H1 (cell line): ENCODE data around the gene DNER. TPM values are rescaled to one million over a fixed set of nuclear protein-coding genes. Genes with fewer than 3 reads are reported as not detected.

Source experiments
- CTCF ChIA-PET: fragments of 300-600 bp; sonication (Branson Sonifier 250); formaldehyde crosslinking; loops from one replicate; lab custom pipeline; 2021; ENCODE audit not compliant: partially characterized antibody; lab: Charles Lee
- POLR2A ChIA-PET: fragments of 300-600 bp; sonication (Branson Sonifier 250); formaldehyde crosslinking; loops from one replicate; lab custom pipeline; 2021; ENCODE audit warnings: inconsistent platforms; ENCODE audit not compliant: partially characterized antibody; lab: Charles Lee
- DNase-seq, 2 experiments: peaks; one replicate each; pipeline versions ENCODE4 v3.0.0 to v3.0.0-alpha.2; 2010 to 2022; ENCODE audit warnings: low spot score in 2 of 2, low read depth in 1 of 2, mixed read lengths in 1 of 2
- FAIRE-seq: peaks from 2 replicates; lab custom pipeline; 2011; peaks lifted over from hg19 to GRCh38; lab: Jason Lieb, UNC
- H2AFZ ChIP-seq: 2 replicates; pipeline ENCODE4 v1.8.1; 2012; ENCODE audit warnings: low read length, inconsistent platforms
- H2AK5ac ChIP-seq: 2 replicates; pipeline ENCODE4 v1.6.1; 2013; ENCODE audit warnings: low read depth, low read length
- H2BK120ac ChIP-seq: replicated peaks from 2 replicates; pipeline ENCODE3; 2013; ENCODE audit warnings: low read depth, low read length, inconsistent platforms
- H2BK12ac ChIP-seq: 2 replicates; pipeline ENCODE4 v1.6.1; 2013; ENCODE audit warnings: low read depth, low read length
- H2BK15ac ChIP-seq: 2 replicates; pipeline ENCODE4 v1.6.1; 2013; ENCODE audit warnings: low read length
- H2BK20ac ChIP-seq: 2 replicates; pipeline ENCODE4 v1.6.1; 2013; ENCODE audit warnings: low read length
- H2BK5ac ChIP-seq: 2 replicates; pipeline ENCODE4 v1.6.1; 2013; ENCODE audit warnings: low read depth, low read length
- H3K14ac ChIP-seq: 2 replicates; pipeline ENCODE4 v1.6.1; 2013; ENCODE audit warnings: inconsistent platforms; ENCODE audit not compliant: insufficient read length
- H3K18ac ChIP-seq: 2 replicates; pipeline ENCODE4 v1.6.1; 2013; ENCODE audit warnings: low read length; ENCODE audit errors: extremely low read depth
- H3K23ac ChIP-seq: 2 replicates; pipeline ENCODE4 v1.6.1; 2013; ENCODE audit warnings: inconsistent platforms; ENCODE audit not compliant: insufficient read length
- H3K23me2 ChIP-seq: 2 replicates; pipeline ENCODE4 v1.6.1; 2013; ENCODE audit warnings: low read depth, low read length
- H3K27ac ChIP-seq: 2 replicates; pipeline ENCODE4 v1.6.1; 2011; ENCODE audit warnings: low read depth, low read length, inconsistent platforms
- H3K27me3 ChIP-seq, 4 experiments: replicated peaks in 1 of 4; 1 replicate in 1 of 4; 2 replicates in 3 of 4; pipeline versions ENCODE4 v1.6.1 to v1.8.1; 2011 to 2013; ENCODE audit warnings: low read length in 3 of 4, mild to moderate bottlenecking in 3 of 4, inconsistent platforms in 2 of 4, mixed read lengths in 2 of 4, moderate library complexity in 1 of 4; ENCODE audit not compliant: control insufficient read depth in 3 of 4, insufficient read depth in 3 of 4; ENCODE audit errors: extremely low read depth in 1 of 4
- H3K36me3 ChIP-seq, 4 experiments: 2 replicates each; pipeline versions ENCODE4 v1.6.1 to v1.8.1; 2011 to 2013; ENCODE audit warnings: mild to moderate bottlenecking in 4 of 4, low read length in 3 of 4, moderate library complexity in 2 of 4, control low read depth in 1 of 4, inconsistent platforms in 1 of 4; ENCODE audit not compliant: insufficient read depth in 4 of 4, control insufficient read depth in 2 of 4
- H3K4ac ChIP-seq: replicated peaks from 2 replicates; pipeline ENCODE3; 2013; ENCODE audit warnings: low read length, low read depth, mixed read lengths, inconsistent platforms; ENCODE audit not compliant: insufficient read length
- H3K4me1 ChIP-seq, 4 experiments: replicated peaks in 1 of 4; 1 replicate in 1 of 4; 2 replicates in 3 of 4; pipeline versions ENCODE4 v1.6.1 to v1.8.1; 2011 to 2013; ENCODE audit warnings: low read length in 3 of 4, inconsistent platforms in 2 of 4, mixed read lengths in 1 of 4; ENCODE audit not compliant: insufficient read depth in 4 of 4, control insufficient read depth in 3 of 4
- H3K4me2 ChIP-seq, 2 experiments: 2 replicates each; pipeline versions ENCODE4 v1.6.1 to v1.8.1; 2011 to 2013; ENCODE audit warnings: low read depth in 2 of 2, low read length in 2 of 2, control low read depth in 1 of 2, inconsistent platforms in 1 of 2, mild to moderate bottlenecking in 1 of 2; ENCODE audit not compliant: insufficient read depth in 1 of 2
- H3K4me3 ChIP-seq, 4 experiments: fragments of 200-600, 300-600 bp in 1 of 4; sonication (generic), shearing (Covaris generic), sonication (Bioruptor Twin) in 1 of 4; 2 replicates each; pipeline versions ENCODE4 v1.5.1 to v1.8.1; 2011 to 2016; ENCODE audit warnings: low read length in 4 of 4, low read depth in 3 of 4, control low read depth in 2 of 4, inconsistent platforms in 2 of 4, mild to moderate bottlenecking in 2 of 4, mixed read lengths in 1 of 4, moderate library complexity in 1 of 4; ENCODE audit not compliant: insufficient read depth in 2 of 4; ENCODE audit errors: extremely low read depth in 1 of 4
- H3K56ac ChIP-seq: replicated peaks from 2 replicates; pipeline ENCODE3; 2013; ENCODE audit warnings: low read depth, mild to moderate bottlenecking, mixed read lengths, low read length, inconsistent platforms; ENCODE audit not compliant: insufficient read length
- H3K79me1 ChIP-seq: 2 replicates; pipeline ENCODE4 v1.6.1; 2013; ENCODE audit warnings: low read depth, low read length, control low read depth
- H3K79me2 ChIP-seq, 2 experiments: 2 replicates each; pipeline versions ENCODE4 v1.6.1 to v1.8.1; 2012 to 2013; ENCODE audit warnings: low read length in 2 of 2, mild to moderate bottlenecking in 2 of 2, inconsistent platforms in 1 of 2; ENCODE audit not compliant: insufficient read depth in 2 of 2, control insufficient read depth in 1 of 2
- H3K9ac ChIP-seq, 4 experiments: replicated peaks in 1 of 4; 1 replicate in 1 of 4; 2 replicates in 3 of 4; pipeline versions ENCODE4 v1.6.1 to v1.8.1; 2011 to 2013; ENCODE audit warnings: low read depth in 3 of 4, low read length in 3 of 4, control low read depth in 2 of 4, mild to moderate bottlenecking in 2 of 4, moderate library complexity in 2 of 4, inconsistent platforms in 1 of 4; ENCODE audit errors: extremely low read depth in 1 of 4
- H3K9me3 ChIP-seq, 2 experiments: 2 replicates each; pipeline versions ENCODE4 v1.6.1 to v1.8.1; 2012 to 2013; ENCODE audit warnings: mild to moderate bottlenecking in 2 of 2, moderate library complexity in 2 of 2, control low read depth in 1 of 2, inconsistent platforms in 1 of 2, low read depth in 1 of 2, low read length in 1 of 2, mixed read lengths in 1 of 2; ENCODE audit not compliant: insufficient read depth in 2 of 2
- H4K20me1 ChIP-seq, 2 experiments: replicated peaks in 1 of 2; 2 replicates each; pipeline versions ENCODE3 to v1.8.1; 2011 to 2013; ENCODE audit warnings: inconsistent platforms in 2 of 2, low read length in 2 of 2, mild to moderate bottlenecking in 1 of 2; ENCODE audit not compliant: insufficient read depth in 2 of 2, control insufficient read depth in 1 of 2
- H4K5ac ChIP-seq: 2 replicates; pipeline ENCODE4 v1.6.1; 2013; ENCODE audit warnings: low read length, low read depth, mixed read lengths, inconsistent platforms; ENCODE audit not compliant: insufficient read length
- H4K8ac ChIP-seq: 2 replicates; pipeline ENCODE4 v1.8.0; 2013; ENCODE audit warnings: mild to moderate bottlenecking, moderate library complexity, low read length, inconsistent platforms; ENCODE audit not compliant: insufficient read depth; ENCODE audit errors: extremely low read depth
- H4K91ac ChIP-seq: replicated peaks from 2 replicates; pipeline ENCODE3; 2013; ENCODE audit warnings: low read length, mixed read lengths, inconsistent platforms; ENCODE audit not compliant: insufficient read length
- ASH2L ChIP-seq: fragments of 200-600, 300-600 bp; sonication (generic); IDR thresholded peaks from one replicate; pipeline ENCODE4 v1.7.1; 2017; ENCODE audit warnings: low read length
- CBX5 ChIP-seq: fragments of 300-800, 300-1000 bp; sonication (generic); IDR thresholded peaks from 2 replicates; pipeline ENCODE4 v1.7.1; 2016; ENCODE audit warnings: antibody characterized with exemption, low read length, low read depth
- CEBPB ChIP-seq: IDR thresholded peaks from 2 replicates; pipeline ENCODE4 v1.6.1; 2012; ENCODE audit warnings: low read depth, low read length
- CHD1 ChIP-seq: IDR thresholded peaks from 2 replicates; pipeline ENCODE4 v1.6.1; 2012; ENCODE audit warnings: low read depth, low read length, improper control_type of control experiment
- CREB1 ChIP-seq: IDR thresholded peaks from 2 replicates; pipeline ENCODE4 v1.6.1; 2012; ENCODE audit warnings: inconsistent platforms
- GTF2F1 ChIP-seq: IDR thresholded peaks from 2 replicates; pipeline ENCODE4 v1.6.1; 2012; ENCODE audit warnings: low read depth, low read length, improper control_type of control experiment, borderline replicate concordance
- HDAC2 ChIP-seq, 2 experiments: fragments of 300-600 bp in 1 of 2; sonication (generic) in 1 of 2; IDR thresholded peaks; 2 replicates each; pipeline ENCODE4 v1.6.1; 2011 to 2012; ENCODE audit warnings: low read depth in 2 of 2, low read length in 2 of 2, mild to moderate bottlenecking in 2 of 2, moderate library complexity in 2 of 2, borderline replicate concordance in 1 of 2, inconsistent platforms in 1 of 2
- KDM1A ChIP-seq: fragments of 200-600, 300-600 bp; sonication (generic); IDR thresholded peaks from 2 replicates; pipeline ENCODE4 v1.7.1; 2016; ENCODE audit warnings: mild to moderate bottlenecking, low read length, borderline replicate concordance
- KDM4A ChIP-seq: IDR thresholded peaks from one replicate; pipeline ENCODE4 v1.7.1; 2012; ENCODE audit warnings: low read depth, mild to moderate bottlenecking, moderate library complexity, low read length, inconsistent platforms; ENCODE audit not compliant: severe bottlenecking
- KDM5A ChIP-seq: fragments of 200-600 bp; IDR thresholded peaks from 2 replicates; pipeline ENCODE4 v1.7.1; 2012; ENCODE audit warnings: mild to moderate bottlenecking, low read length, inconsistent platforms, mixed read lengths
- POLR2AphosphoS5 ChIP-seq: IDR thresholded peaks from 2 replicates; pipeline ENCODE4 v1.6.1; 2011; ENCODE audit warnings: low read depth, low read length
- RFX5 ChIP-seq: IDR thresholded peaks from 2 replicates; pipeline ENCODE4 v1.6.1; 2011; ENCODE audit warnings: low read depth, low read length, improper control_type of control experiment, borderline replicate concordance
- RNF2 ChIP-seq: fragments of 200-900, 300-1000 bp; sonication (generic); IDR thresholded peaks from 2 replicates; pipeline ENCODE4 v1.7.1; 2016; ENCODE audit warnings: borderline replicate concordance, low read depth, mild to moderate bottlenecking, antibody characterized with exemption, low read length; ENCODE audit not compliant: poor library complexity, severe bottlenecking; ENCODE audit errors: missing control alignments
- SRF ChIP-seq: IDR thresholded peaks from 2 replicates; pipeline ENCODE4 v1.6.1; 2011; ENCODE audit warnings: mild to moderate bottlenecking, low read depth, low read length, moderate library complexity
- TBP ChIP-seq: IDR thresholded peaks from 2 replicates; pipeline ENCODE4 v1.6.1; 2011; ENCODE audit warnings: low read depth, low read length, improper control_type of control experiment
- TCF12 ChIP-seq: IDR thresholded peaks from 2 replicates; pipeline ENCODE4 v1.6.1; 2011; ENCODE audit warnings: low read depth, mild to moderate bottlenecking, low read length
- WGBS, 2 experiments: shearing (Covaris generic) in 1 of 2; methylation state at CpG; one replicate each; pipeline versions ENCODE4 v1.1.6 to v1.1.7; 2013 to 2015; ENCODE audit warnings: low lambda C conversion rate in 2 of 2, mixed read lengths in 2 of 2, inconsistent platforms in 1 of 2, low coverage in 1 of 2, missing lambda C conversion rate in 1 of 2; ENCODE audit not compliant: insufficient replicate concordance in 2 of 2, insufficient coverage in 1 of 2, insufficient read length in 1 of 2; ENCODE audit errors: extremely low coverage in 1 of 2, missing lambda C conversion rate in 1 of 2; 5-methylcytosine and 5-hydroxymethylcytosine counted together
- polyA plus RNA-seq, 7 experiments: library from polyadenylated mRNA; depleted of rRNA in 3 of 7; stranded (reverse) in 5 of 7; unstranded in 2 of 7; fragments of >200 nt in 5 of 7; fragments of 200-250 nt in 2 of 7; gene quantifications; 1 replicate in 5 of 7; 2 replicates in 1 of 7; 4 replicates in 1 of 7; pipeline versions ENCODE4 v1.2.1 to v1.2.3, GENCODE V29; 2011 to 2013; ENCODE audit warnings: missing spikeins in 2 of 7, mixed read lengths in 2 of 7
- total RNA-seq: library from RNA; stranded (reverse); fragmentation: NEBNext Ultra II Directional; extraction: Animal tissue kit (Norgen Biotek cat#: 25700); gene quantifications from 2 replicates; pipeline ENCODE4 v1.2.1, GENCODE V29; 2021

The DNER gene
- total and polyA plus RNA-seq, 2 of the 8 experiments (the other 6 are each of a cell fraction or from before 2014, with no cell fraction given): 6.8 to 16.3 TPM

DNA sequence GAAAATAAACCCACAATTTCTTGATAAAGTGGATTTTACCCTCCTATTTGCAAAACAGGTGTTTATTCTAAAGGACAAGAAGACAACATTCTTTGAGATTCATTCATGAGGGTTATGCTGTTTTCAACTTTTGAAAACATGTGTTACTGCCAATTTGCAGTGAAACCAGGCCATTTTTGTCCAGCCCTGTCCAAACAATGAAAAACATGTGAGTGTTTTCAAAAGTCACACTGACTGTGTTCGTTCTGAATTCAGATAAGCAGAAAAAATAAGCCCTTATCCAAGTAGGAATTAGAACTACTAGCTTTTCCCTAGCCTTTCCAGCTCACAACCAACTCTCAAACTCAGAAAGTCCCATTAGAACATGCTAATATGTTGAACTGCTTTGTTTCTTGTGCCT is 295.2 kb downstream of the DNER start:
- H3K4me1 ChIP-seq: peaks cover 0 to 13% (median 3%) of the 10 kb centered on the region in 4 experiments; a peak in 4 of 7 replicates
- no peak for TF ChIP-seq CEBPB
- no peak for TF ChIP-seq RNF2
- no peak for TF ChIP-seq TCF12
- TF ChIP-seq CHD1: no peak
- no peak for TF ChIP-seq POLR2AphosphoS5
- no peak for TF ChIP-seq TBP
- no peak for TF ChIP-seq GTF2F1
- no peak for TF ChIP-seq ASH2L
- TF ChIP-seq CBX5: no peak
- no peak for TF ChIP-seq CREB1
- no peak for TF ChIP-seq KDM4A
- no peak for TF ChIP-seq RFX5
- no peak for TF ChIP-seq KDM1A
- TF ChIP-seq KDM5A: no peak
- no peak for TF ChIP-seq SRF
- no peak for TF ChIP-seq HDAC2 (IDR thresholded peaks at IDR 0.05; ENCODE audit: borderline replicate concordance in 1 of 2, low read depth in 2 of 2, low read length in 2 of 2)

More for the DNA sequence above, 295.2 kb downstream of the DNER start:
- Histone ChIP-seq H2BK20ac (no peak overlapping the region), H3K79me2 (no peaks in the 10 kb centered on the region), H3K23me2 (no peaks in the 10 kb centered on the region), H3K14ac (no peak overlapping the region), H3K9ac (no peak overlapping the region), H3K27ac (no peak overlapping the region), H3K18ac (no peak overlapping the region), H4K91ac (no peak overlapping the region), H2AK5ac (no peak overlapping the region), H3K79me1 (no peaks in the 10 kb centered on the region), H4K8ac (no peak overlapping the region), H3K36me3 (no peaks in the 10 kb centered on the region), H4K5ac (no peak overlapping the region), H3K4ac (no peak overlapping the region), H3K27me3 (no peaks in the 10 kb centered on the region), H2BK15ac (no peak overlapping the region), H4K20me1 (no peaks in the 10 kb centered on the region), H3K4me3 (no peak overlapping the region), H3K23ac (no peak overlapping the region), H3K9me3 (no peaks in the 10 kb centered on the region; a peak in 2 of 4 replicates), H3K56ac (no peak overlapping the region), H2BK12ac (no peak overlapping the region), H2BK5ac (no peak overlapping the region), H2AFZ (no peak overlapping the region), H2BK120ac (no peak overlapping the region), H3K4me2 (no peak overlapping the region)
- DNase-seq (no peak), FAIRE-seq (no peak)
- WGBS, 2 experiments: 90% methylated on average over 1 of the region's 1 CpG; no CpG with 5 or more reads in 1 of the 2 experiments
- ChIA-PET CTCF (no interaction called here), POLR2A (no interaction called here)
